Retina (tissue), 1 donor: Measurements from ENCODE around the gene SYNGR2.
"Not testable (repeated sequence)": the region's sequence is repeated elsewhere in the genome, so short reads cannot be mapped to it uniquely, and the experiment has no call there.

ENCODE experiments used
- DNase-seq: peaks from one replicate; pipeline ENCODE4 v3.0.0-alpha.2; 2016

The SYNGR2 gene

DNA sequence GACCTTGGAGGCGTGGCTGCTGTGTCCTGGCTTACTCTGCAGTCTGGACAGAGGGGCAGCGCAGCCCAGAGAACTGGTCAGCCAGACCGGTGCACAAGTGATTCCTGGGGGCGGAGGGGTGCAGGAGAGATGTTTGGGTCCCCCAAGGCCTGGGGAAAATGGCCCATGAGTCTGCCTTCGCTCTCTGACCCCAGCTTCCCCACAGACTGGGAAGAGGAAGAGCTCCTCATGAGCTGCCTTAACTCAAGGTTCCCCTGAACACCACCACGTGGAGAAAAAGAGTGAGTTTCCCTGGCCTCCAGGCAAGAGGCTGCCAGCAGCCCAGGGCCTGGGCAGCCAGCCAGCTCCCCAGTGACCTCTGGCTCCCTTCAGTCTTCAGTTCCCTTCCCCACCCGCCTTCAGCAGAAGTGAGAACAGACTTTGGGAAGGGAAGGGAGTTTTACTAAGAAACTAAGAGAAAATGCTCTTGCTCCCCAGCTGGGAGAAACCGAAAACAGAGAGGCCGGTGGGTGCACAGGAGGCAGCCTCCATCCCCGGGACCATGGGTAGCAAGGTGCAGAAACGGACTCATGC is 24.1 kb upstream of the SYNGR2 start:
- DNase-seq: no peak

DNA sequence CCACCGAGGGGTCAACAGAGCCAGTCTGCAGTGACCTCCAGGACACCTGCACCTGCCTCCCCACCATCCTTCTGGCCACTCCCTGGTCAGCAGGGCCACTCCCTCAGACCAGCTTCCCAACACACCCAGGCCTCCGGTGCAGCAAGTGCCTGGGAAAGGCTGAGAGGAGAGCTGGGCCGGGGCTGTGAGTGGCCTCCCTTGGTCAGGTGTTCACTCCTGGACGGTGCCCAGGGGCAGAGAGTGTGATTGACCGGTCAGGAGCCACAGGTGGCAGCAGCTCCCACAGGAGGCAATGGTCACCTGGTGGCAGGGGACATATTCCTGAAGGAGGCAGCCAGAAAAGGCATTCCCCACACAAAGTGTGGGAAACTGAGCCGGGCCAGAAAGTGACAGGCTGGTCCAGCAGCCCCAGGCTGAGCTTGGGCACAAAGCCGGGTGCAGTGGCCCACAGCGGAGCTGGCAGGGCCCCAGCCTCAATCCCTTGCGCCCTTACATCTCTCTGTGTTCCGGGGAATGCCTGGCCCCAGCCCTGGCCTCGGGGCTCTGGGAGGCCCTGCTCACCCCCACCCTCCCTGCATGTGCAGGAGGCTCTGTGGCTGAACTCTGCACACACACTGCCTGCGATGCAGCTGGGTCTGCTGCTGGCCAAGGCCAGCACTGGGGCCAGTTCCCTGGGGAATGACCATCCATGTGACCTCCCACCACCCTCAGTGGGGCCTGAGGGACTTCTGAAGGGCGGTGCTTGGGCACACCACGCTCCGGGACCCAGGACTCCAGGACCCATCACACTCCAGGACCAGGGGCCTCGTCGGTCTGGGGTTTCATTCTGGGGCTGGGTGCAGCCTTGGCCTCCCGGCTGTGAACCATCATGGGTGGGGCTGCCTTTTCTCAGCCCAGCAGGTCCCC is 23.4 kb upstream of the SYNGR2 start:
- no peak for DNase-seq

DNA sequence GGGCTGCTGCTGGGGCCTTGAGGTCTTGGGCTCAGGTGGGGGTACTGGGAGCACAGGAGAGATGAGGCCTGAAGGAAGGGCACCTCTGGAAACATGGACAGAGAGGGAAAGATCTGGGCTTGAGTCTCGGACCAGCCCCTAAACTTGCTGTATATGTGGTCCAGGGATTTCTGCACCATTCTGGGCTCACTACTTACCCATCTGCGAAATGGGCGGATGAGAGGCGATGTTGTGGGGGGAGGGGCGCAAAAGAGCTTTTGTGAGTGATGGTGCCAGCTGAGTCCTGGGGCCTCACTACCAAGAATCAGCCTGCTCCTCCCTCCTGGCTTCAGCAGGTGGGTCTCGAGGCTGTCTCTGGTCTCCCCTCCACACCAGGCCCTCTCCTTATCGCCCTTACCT is 21.9 kb upstream of the SYNGR2 start:
- DNase-seq: no peak

DNA sequence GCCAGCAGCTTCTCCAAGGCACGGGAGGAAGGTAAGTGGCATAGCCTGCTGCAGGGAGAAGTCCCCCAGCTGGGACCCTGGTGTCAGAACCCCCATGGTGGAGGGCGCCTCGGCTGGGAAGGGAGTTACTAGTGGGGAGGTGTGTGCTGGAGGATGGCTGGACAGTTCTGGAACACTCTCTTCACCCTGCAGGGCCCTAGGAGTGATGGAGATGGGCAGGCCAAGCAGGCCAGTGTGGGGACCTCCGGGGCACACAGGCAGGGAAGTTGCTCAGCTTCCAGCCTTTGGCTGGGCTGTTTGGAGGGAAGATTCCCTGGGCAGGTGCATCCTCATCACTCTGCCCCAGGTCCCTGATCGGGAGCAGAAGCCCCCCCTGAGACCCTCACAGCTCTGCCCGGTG is 21.5 kb upstream of the SYNGR2 start:
- DNase-seq: no peak

DNA sequence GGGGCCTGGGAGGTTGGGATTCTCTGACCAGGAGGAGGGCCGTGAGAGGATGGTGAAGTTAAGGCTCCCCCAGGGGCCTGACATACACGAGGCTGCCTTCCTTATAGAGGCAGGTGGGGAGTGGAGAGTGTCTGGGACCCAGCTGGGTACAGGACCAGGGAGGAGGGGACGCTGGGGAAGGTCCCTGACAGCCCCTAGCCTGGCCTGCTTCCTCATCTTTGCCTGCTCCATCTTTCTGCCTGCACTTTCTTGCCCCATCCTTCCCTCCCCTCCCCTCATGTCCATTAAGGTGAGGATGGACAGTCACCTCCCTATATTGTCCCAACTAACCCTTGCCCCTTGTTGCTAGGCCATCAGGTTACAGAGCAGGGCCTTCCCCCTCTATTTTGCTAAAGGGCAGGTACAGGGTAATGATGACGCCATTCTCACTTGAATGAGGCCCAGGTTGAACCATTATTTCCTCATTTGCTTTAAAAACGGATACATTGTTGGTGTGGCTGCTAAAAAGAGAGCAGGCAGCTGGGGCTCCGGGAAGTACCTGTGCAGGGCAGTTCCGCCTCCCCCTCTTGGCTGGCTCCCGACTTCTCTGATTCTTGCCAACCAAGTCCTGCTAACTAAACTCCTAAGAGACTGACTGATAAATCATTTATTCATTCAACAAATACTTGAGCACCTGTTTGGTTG is 20.9 kb upstream of the SYNGR2 start:
- DNase-seq: no peak

- no peak for DNase-seq
These were observed 19.9 kb upstream of the SYNGR2 start for GRCh38 chr17:78148286-78149016.

DNA sequence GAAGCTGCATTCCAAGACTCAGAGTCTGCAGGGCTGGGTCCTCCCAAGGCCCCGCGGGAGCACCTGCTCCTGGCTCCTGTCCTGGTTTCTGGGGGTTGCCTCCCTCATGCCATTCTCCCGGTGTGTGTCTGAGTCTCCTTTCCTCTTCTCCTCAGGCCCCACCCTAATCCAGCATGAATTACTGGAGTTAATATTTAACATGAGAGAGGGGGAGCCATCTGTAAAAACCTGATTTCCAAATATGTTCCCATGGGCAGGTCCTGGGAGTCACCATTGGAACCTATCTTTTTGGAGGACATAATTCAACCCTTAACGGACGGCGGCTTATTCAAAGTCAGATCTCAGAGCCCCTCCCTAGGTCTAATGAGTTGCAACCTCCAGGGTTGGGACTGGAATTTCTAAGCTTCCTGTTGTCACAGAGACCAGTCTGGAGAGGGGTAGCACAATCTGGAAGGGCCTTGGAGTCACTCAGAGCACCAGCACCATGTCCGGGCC is 16.8 kb upstream of the SYNGR2 start:
- no peak for DNase-seq

- DNase-seq: no peak
These were observed 13.2 kb upstream of the SYNGR2 start for GRCh38 chr17:78154903-78155811.

- no peak for DNase-seq
These were observed 8.7 kb upstream of the SYNGR2 start for GRCh38 chr17:78159575-78160158.

- no peak for DNase-seq
These were observed 4.3 kb upstream of the SYNGR2 start for GRCh38 chr17:78163881-78164747.

DNA sequence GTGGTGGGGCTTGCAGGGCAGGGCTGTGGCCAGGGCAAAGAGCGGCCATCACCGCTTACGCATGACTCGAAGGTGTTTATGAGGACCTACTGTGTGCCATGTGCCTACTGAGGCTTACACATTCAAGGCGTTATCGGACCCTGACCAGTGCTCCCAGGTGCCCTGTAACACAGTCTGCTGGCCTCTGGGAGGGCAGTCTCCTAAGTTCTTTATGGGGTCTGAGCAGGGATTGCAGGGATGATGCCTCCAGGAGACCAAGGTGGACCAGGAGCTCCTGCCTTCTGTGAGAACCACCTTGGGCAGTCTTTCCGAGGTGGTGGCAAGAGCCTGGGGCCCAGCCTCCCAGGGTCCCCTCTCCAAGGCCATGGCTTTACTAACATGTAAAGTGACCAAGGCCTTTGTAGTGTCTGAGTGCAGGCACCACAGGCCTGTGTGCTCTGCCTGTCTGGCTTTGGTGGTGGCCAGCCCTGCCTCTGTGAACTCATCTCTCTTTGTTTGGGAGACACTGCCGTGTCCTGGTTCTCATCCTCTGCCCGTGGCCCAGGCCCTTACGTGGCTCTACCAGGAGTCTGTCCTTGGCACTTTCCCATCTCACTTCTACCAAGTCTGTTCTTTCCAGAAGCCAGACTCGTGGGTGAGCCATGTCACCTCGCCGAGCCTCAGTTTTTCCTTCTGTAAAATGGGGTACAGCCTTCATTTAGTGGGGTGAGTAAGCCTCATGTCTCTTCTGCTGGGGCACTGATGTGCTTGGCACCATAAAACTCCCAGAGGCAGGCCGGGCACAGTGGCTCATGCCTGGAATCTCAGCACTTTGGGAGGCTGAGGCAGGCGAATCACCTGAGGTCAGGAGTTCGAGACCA is 3.4 kb upstream of the SYNGR2 start:
- no peak for DNase-seq

DNA sequence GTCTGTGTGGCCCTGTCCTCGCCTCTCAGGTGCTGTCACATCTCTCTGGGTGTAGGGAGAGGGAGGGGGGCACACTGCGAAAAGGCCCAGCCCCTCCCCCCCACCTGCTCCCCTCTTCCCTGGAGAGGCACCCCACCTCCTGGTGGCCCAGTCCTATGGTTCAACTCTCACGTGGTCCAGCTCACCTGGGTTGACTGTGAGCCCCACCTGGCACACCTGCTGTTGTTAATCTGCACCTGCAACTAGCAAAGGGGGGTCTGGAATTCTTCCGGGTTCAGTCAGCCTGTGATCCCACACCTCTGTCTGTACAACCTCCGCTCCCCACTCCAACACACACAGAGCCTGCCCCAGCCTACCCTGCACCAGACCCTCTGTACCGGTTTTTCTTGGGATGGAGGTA is 2.0 kb upstream of the SYNGR2 start:
- no peak for DNase-seq

- DNase-seq: no peak
These were observed 767 bp downstream of the SYNGR2 start for GRCh38 chr17:78168903-78169793.

- no peak for DNase-seq
These were observed 2.6 kb downstream of the SYNGR2 start for GRCh38 chr17:78170692-78171590.

GRCh38 chr17:78171591-78172248 is 3.3 kb downstream of the SYNGR2 start:
- DNase-seq: not testable (repeated sequence)

DNA sequence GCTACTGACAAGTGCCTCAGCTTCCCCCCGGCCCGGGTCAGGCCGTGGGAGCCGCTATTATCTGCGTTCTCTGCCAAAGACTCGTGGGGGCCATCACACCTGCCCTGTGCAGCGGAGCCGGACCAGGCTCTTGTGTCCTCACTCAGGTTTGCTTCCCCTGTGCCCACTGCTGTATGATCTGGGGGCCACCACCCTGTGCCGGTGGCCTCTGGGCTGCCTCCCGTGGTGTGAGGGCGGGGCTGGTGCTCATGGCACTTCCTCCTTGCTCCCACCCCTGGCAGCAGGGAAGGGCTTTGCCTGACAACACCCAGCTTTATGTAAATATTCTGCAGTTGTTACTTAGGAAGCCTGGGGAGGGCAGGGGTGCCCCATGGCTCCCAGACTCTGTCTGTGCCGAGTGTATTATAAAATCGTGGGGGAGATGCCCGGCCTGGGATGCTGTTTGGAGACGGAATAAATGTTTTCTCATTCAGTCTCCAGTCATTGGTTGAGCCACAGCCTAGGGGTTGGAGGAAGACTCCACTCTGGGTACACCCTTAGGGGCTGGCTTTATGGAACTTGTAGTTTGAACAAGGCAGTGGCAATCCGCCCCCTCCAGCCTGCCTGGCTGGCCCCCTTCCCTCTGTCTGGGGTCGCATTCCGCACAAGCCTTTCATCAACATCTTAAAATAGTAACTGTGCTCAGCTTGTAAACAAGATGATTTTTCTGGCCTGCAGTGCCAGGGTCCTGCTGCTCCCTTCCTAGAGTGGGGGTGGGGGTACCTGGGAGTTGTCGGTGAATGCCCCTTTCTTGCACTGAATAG is 4.1 kb downstream of the SYNGR2 start:
- no peak for DNase-seq
